ENCODE measurements around the gene C4BPB.
"Not testable (repeated sequence)": the region's sequence is repeated elsewhere in the genome, so short reads cannot be mapped to it uniquely, and the experiment has no call there.

Gene C4BPB
- 0.14 to 0.48 reads per million in 2 donors for total RNA-seq

- DNase-seq, result no peak
Measured at GRCh38 chr1:207088701-207089626, at the start of gene C4BPB. Gene C4BPB, plus strand, starts transcription at chr1:207088860. Its CDS starts 672 bp downstream, at chr1:207089532.

GRCh38 chr1:207039380-207040180 is 49.1 kb upstream of the C4BPB start:
- DNase-seq, result no peak

- no peak for DNase-seq
Measured at GRCh38 chr1:207040181-207040533, 48.5 kb upstream of the C4BPB start.

GRCh38 chr1:207041397-207041796 is 47.3 kb upstream of the C4BPB start:
- DNase-seq, result not testable (repeated sequence)

GRCh38 chr1:207045453-207045852 is 43.2 kb upstream of the C4BPB start:
- no peak for DNase-seq

- no peak for DNase-seq
Measured at GRCh38 chr1:207047505-207047904, 41.2 kb upstream of the C4BPB start.

GRCh38 chr1:207048041-207048440 is 40.6 kb upstream of the C4BPB start:
- no peak for DNase-seq

- DNase-seq, result no peak
Measured at GRCh38 chr1:207049054-207049453, 39.6 kb upstream of the C4BPB start.

GRCh38 chr1:207049514-207049913 is 39.1 kb upstream of the C4BPB start:
- no peak for DNase-seq

GRCh38 chr1:207049974-207050391 is 38.7 kb upstream of the C4BPB start:
- DNase-seq, result peak; percentile 22

- DNase-seq, result peak; percentile 89
Measured at GRCh38 chr1:207050480-207051190, 38.0 kb upstream of the C4BPB start.

- no peak for DNase-seq
Measured at GRCh38 chr1:207051191-207051943, 37.3 kb upstream of the C4BPB start, which contains the start of gene YOD1. Gene YOD1, minus strand, starts transcription at chr1:207051208. Its CDS starts 178 bp downstream, at chr1:207051030.

- DNase-seq, result peak; percentile 95
Measured at GRCh38 chr1:207052911-207053769, 35.5 kb upstream of the C4BPB start, which contains the start of gene PFKFB2. Gene PFKFB2, plus strand, starts transcription at chr1:207053275. Its CDS starts 1,443 bp downstream, at chr1:207054718.

- no peak for DNase-seq
Measured at GRCh38 chr1:207054491-207054890, 34.2 kb upstream of the C4BPB start.

GRCh38 chr1:207055386-207056001 is 33.2 kb upstream of the C4BPB start:
- DNase-seq, result no peak

- no peak for DNase-seq
Measured at GRCh38 chr1:207056673-207057072, 32.0 kb upstream of the C4BPB start.

GRCh38 chr1:207058252-207058651 is 30.4 kb upstream of the C4BPB start:
- no peak for DNase-seq

GRCh38 chr1:207058878-207059867 is 29.5 kb upstream of the C4BPB start:
- DNase-seq, result no peak

GRCh38 chr1:207059881-207060280 is 28.8 kb upstream of the C4BPB start:
- no peak for DNase-seq

All from T-helper 9 cell (primary cell).